ENCODE data around the gene RHBDF1. TPM values are rescaled to one million over a fixed set of nuclear protein-coding genes. Genes with fewer than 3 reads are reported as not detected.

RHBDF1 gene
- total and polyA plus RNA-seq, 9 of the 15 experiments (the other 6 are each of a cell fraction or from before 2014, with no cell fraction given) = 1.0 to 8.2 (median 4.2) TPM

DNA sequence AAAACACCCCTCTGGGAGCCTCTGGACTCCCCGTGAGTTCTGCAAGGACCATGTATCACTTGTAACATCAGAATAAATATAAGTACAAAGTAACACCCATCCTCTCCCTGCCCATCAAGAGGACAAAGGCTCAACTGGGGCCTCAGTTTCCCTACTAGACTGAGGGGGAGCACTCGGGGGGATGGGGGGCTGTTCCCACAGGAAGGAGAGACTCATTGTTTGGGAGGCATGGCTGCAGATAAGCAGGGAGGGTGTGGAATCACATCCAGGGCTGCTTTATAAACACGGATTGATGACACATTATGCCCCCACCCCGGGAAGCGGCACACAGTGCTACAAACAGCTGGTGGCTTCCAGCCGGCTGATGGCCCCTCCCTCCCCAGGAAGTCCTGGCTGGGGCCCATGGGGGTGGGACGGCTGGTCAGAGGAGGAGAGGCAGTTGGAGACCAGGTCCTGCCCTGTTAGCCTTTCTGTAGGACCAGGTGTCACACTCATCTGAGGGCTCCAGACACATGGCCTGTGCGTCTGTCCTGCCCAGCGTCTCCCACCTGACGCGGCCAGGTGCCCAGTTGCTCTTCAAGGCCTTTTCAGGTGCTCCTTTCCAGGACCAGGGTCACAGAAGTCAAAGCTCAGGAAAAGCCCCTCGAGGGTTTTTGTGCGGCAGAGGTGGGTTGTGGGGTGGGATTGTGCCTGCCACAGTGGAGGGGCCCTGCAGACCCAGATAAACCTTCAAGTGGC lies 4.3 kb upstream of the RHBDF1 start (continued):
- TF ChIP-seq, protein P1, sequence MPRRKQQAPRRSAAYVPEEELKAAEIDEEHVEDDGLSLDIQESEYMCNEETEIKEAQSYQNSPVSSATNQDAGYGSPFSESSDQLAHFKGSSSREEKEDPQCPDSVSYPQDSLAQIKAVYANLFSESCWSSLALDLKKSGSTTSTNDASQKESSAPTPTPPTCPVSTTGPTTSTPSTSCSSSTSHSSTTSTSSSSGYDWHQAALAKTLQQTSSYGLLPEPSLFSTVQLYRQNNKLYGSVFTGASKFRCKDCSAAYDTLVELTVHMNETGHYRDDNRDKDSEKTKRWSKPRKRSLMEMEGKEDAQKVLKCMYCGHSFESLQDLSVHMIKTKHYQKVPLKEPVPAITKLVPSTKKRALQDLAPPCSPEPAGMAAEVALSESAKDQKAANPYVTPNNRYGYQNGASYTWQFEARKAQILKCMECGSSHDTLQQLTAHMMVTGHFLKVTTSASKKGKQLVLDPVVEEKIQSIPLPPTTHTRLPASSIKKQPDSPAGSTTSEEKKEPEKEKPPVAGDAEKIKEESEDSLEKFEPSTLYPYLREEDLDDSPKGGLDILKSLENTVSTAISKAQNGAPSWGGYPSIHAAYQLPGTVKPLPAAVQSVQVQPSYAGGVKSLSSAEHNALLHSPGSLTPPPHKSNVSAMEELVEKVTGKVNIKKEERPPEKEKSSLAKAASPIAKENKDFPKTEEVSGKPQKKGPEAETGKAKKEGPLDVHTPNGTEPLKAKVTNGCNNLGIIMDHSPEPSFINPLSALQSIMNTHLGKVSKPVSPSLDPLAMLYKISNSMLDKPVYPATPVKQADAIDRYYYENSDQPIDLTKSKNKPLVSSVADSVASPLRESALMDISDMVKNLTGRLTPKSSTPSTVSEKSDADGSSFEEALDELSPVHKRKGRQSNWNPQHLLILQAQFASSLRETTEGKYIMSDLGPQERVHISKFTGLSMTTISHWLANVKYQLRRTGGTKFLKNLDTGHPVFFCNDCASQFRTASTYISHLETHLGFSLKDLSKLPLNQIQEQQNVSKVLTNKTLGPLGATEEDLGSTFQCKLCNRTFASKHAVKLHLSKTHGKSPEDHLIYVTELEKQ (CRISPR knock-in tag; IDR thresholded peaks at IDR 0.05) = no peak
- TF ChIP-seq HEY1 (CRISPR knock-in tag; IDR thresholded peaks at IDR 0.05; ENCODE audit: borderline replicate concordance) = no peak
- TF ChIP-seq HIVEP1 (CRISPR knock-in tag; IDR thresholded peaks at IDR 0.05) = no peak
- no peak for TF ChIP-seq KHSRP (IDR thresholded peaks at IDR 0.05)
- no peak for TF ChIP-seq SAP30 (IDR thresholded peaks at IDR 0.05; ENCODE audit: borderline replicate concordance, insufficient read depth, low read depth, low read length, poor library complexity, severe bottlenecking)
- TF ChIP-seq TSC22D4 (tag; IDR thresholded peaks at IDR 0.05) = no peak
- TF ChIP-seq TAF1 (IDR thresholded peaks at IDR 0.05; ENCODE audit: control insufficient read depth, extremely low read depth, insufficient read depth, low read length, severe bottlenecking) = peak; percentile 21
- peak; percentile 95 for TF ChIP-seq DACH1 (IDR thresholded peaks at IDR 0.05; ENCODE audit: partially characterized antibody)
- TF ChIP-seq, protein P2, sequence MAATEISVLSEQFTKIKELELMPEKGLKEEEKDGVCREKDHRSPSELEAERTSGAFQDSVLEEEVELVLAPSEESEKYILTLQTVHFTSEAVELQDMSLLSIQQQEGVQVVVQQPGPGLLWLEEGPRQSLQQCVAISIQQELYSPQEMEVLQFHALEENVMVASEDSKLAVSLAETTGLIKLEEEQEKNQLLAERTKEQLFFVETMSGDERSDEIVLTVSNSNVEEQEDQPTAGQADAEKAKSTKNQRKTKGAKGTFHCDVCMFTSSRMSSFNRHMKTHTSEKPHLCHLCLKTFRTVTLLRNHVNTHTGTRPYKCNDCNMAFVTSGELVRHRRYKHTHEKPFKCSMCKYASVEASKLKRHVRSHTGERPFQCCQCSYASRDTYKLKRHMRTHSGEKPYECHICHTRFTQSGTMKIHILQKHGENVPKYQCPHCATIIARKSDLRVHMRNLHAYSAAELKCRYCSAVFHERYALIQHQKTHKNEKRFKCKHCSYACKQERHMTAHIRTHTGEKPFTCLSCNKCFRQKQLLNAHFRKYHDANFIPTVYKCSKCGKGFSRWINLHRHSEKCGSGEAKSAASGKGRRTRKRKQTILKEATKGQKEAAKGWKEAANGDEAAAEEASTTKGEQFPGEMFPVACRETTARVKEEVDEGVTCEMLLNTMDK (IDR thresholded peaks at IDR 0.05; ENCODE audit: borderline replicate concordance, insufficient read depth, low read depth, low read length, poor library complexity, severe bottlenecking) = no peak
- TF ChIP-seq MTF1 (CRISPR knock-in tag; IDR thresholded peaks at IDR 0.05; ENCODE audit: borderline replicate concordance) = no peak
- no peak for TF ChIP-seq CEBPB (tag; IDR thresholded peaks at IDR 0.05)
- no peak for TF ChIP-seq ZNF780A (CRISPR knock-in tag; IDR thresholded peaks at IDR 0.05)
- TF ChIP-seq, protein P3, sequence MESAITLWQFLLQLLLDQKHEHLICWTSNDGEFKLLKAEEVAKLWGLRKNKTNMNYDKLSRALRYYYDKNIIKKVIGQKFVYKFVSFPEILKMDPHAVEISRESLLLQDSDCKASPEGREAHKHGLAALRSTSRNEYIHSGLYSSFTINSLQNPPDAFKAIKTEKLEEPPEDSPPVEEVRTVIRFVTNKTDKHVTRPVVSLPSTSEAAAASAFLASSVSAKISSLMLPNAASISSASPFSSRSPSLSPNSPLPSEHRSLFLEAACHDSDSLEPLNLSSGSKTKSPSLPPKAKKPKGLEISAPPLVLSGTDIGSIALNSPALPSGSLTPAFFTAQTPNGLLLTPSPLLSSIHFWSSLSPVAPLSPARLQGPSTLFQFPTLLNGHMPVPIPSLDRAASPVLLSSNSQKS (CRISPR knock-in tag; IDR thresholded peaks at IDR 0.05) = no peak
- TF ChIP-seq ZNF324 (CRISPR knock-in tag; IDR thresholded peaks at IDR 0.05) = no peak
- TF ChIP-seq, protein P4, sequence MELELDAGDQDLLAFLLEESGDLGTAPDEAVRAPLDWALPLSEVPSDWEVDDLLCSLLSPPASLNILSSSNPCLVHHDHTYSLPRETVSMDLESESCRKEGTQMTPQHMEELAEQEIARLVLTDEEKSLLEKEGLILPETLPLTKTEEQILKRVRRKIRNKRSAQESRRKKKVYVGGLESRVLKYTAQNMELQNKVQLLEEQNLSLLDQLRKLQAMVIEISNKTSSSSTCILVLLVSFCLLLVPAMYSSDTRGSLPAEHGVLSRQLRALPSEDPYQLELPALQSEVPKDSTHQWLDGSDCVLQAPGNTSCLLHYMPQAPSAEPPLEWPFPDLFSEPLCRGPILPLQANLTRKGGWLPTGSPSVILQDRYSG (tag; conservative IDR thresholded peaks at IDR 0.05; ENCODE audit: low read depth) = no peak
- TF ChIP-seq, protein P5, sequence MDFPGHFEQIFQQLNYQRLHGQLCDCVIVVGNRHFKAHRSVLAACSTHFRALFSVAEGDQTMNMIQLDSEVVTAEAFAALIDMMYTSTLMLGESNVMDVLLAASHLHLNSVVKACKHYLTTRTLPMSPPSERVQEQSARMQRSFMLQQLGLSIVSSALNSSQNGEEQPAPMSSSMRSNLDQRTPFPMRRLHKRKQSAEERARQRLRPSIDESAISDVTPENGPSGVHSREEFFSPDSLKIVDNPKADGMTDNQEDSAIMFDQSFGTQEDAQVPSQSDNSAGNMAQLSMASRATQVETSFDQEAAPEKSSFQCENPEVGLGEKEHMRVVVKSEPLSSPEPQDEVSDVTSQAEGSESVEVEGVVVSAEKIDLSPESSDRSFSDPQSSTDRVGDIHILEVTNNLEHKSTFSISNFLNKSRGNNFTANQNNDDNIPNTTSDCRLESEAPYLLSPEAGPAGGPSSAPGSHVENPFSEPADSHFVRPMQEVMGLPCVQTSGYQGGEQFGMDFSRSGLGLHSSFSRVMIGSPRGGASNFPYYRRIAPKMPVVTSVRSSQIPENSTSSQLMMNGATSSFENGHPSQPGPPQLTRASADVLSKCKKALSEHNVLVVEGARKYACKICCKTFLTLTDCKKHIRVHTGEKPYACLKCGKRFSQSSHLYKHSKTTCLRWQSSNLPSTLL (IDR thresholded peaks at IDR 0.05) = no peak
- TF ChIP-seq CBFA2T2 (conservative IDR thresholded peaks at IDR 0.05) = peak; percentile 45; the same call in 1 of the 2 replicates
